Measurements from ENCODE around the gene SMCHD1. TPM values are rescaled to one million over a fixed set of nuclear protein-coding genes. Genes with fewer than 3 reads are reported as not detected.

Gene SMCHD1
- 48.9 and 63.9 TPM in 2 replicates for total RNA-seq
- 13.0 and 15.7 TPM in 2 replicates for polyA plus RNA-seq

GRCh38 chr18:2655178-2655953 lies at the start of gene SMCHD1:
SMCHD1 (plus strand) TSS chr18:2655726; CDS start chr18:2656076, 350 bp downstream.
- H3K9me2 ChIP-seq (replicated peaks; ENCODE audit: insufficient read depth): no peaks in the 10 kb centered on the region
- TF ChIP-seq EZH2 (IDR thresholded peaks at IDR 0.05; ENCODE audit: borderline replicate concordance) (no peak), EZH2phosphoT487 (IDR thresholded peaks at IDR 0.05; ENCODE audit: low read depth, severe bottlenecking, unreplicated experiment) (no peak)
- TF ChIP-seq, protein P1, sequence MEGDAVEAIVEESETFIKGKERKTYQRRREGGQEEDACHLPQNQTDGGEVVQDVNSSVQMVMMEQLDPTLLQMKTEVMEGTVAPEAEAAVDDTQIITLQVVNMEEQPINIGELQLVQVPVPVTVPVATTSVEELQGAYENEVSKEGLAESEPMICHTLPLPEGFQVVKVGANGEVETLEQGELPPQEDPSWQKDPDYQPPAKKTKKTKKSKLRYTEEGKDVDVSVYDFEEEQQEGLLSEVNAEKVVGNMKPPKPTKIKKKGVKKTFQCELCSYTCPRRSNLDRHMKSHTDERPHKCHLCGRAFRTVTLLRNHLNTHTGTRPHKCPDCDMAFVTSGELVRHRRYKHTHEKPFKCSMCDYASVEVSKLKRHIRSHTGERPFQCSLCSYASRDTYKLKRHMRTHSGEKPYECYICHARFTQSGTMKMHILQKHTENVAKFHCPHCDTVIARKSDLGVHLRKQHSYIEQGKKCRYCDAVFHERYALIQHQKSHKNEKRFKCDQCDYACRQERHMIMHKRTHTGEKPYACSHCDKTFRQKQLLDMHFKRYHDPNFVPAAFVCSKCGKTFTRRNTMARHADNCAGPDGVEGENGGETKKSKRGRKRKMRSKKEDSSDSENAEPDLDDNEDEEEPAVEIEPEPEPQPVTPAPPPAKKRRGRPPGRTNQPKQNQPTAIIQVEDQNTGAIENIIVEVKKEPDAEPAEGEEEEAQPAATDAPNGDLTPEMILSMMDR (IDR thresholded peaks at IDR 0.05; ENCODE audit: poor library complexity): no peak
- DNase-seq (ENCODE audit: low spot score): peak; percentile 92
- no peaks in the 10 kb centered on the region for H3K9me3 ChIP-seq (ENCODE audit: low read depth)
- H2AFZ ChIP-seq: peak within 1 kb of the TSS; percentile 96
- peak within 1 kb of the TSS; percentile 97 for H3K4me3 ChIP-seq
- H3K79me2 ChIP-seq: peaks cover 39% of the 10 kb centered on the region
- under 1% methylated on average over 65 of the region's 100 CpGs for WGBS (ENCODE audit: low lambda C conversion rate, missing lambda C conversion rate)
- peak within 1 kb of the TSS; percentile 99 for H3K27ac ChIP-seq
- H3K4me1 ChIP-seq (ENCODE audit: insufficient read depth): peaks cover 10% of the 10 kb centered on the region
- H3K36me3 ChIP-seq (replicated peaks; ENCODE audit: insufficient read depth, low read depth): no peaks in the 10 kb centered on the region
- H3K4me2 ChIP-seq: peak within 1 kb of the TSS; percentile 89
- peaks cover 18% of the 10 kb centered on the region for H4K20me1 ChIP-seq (ENCODE audit: insufficient read depth, poor library complexity, severe bottlenecking)
- no peaks in the 10 kb centered on the region for H3K27me3 ChIP-seq

DNA sequence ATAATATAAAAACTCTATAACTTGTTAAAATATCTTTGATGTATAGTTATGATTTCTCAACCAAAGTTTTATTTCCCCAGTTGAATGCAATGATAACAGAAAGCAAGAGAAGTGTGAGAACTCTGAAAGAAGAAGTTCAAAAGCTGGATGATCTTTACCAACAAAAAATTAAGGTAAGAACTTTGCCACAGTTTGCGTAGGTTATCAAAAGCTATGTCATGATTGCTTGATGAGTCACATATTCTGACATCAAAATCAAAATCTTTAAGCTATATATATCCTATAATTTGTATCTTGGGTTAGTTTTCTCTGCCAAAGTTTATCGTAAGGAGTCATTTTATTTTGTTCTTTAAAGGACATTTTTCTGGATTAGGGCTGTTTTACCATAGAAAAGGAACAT lies 49.2 kb upstream of the SMCHD1 start:
- H3K27me3 ChIP-seq: no peaks in the 10 kb centered on the region
- no peaks in the 10 kb centered on the region for H3K79me2 ChIP-seq
- no peak for DNase-seq (ENCODE audit: low spot score)
- no peaks in the 10 kb centered on the region for H3K4me1 ChIP-seq (ENCODE audit: insufficient read depth)
- no peak overlapping the region for H3K4me3 ChIP-seq
- H4K20me1 ChIP-seq (ENCODE audit: insufficient read depth, poor library complexity, severe bottlenecking): no peaks in the 10 kb centered on the region
- no peaks in the 10 kb centered on the region for H3K9me2 ChIP-seq (replicated peaks; ENCODE audit: insufficient read depth)
- H3K9me3 ChIP-seq (ENCODE audit: low read depth): no peaks in the 10 kb centered on the region
- no peak overlapping the region for H3K27ac ChIP-seq
- H3K4me2 ChIP-seq: no peak overlapping the region
- WGBS (ENCODE audit: low lambda C conversion rate, missing lambda C conversion rate): 100% methylated on average over 2 of the region's 2 CpGs
- no peak overlapping the region for H2AFZ ChIP-seq
- TF ChIP-seq EZH2 (IDR thresholded peaks at IDR 0.05; ENCODE audit: borderline replicate concordance): no peak
- TF ChIP-seq, protein P1 (IDR thresholded peaks at IDR 0.05; ENCODE audit: poor library complexity): no peak
- no peak for TF ChIP-seq EZH2phosphoT487 (IDR thresholded peaks at IDR 0.05; ENCODE audit: low read depth, severe bottlenecking, unreplicated experiment)
- H3K36me3 ChIP-seq (replicated peaks; ENCODE audit: insufficient read depth, low read depth): no peaks in the 10 kb centered on the region

DNA sequence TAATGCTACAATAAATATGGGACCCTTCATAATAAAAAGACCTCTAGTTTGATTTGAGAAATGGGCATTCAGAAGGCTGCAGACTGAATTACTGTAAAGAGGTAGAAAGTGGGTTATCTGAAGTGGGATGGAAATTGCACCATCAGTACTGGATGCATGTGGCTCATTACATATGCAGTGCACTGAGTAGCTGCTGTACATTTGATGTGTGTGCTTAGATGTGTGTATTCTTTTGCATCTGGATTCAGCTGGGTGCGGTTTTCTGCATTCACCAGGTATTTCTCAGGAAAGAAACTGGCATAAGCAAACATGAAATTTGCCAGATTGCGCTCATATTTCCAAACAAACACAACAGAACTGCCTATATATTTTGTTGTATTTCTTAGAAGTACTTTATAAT lies 45.9 kb upstream of the SMCHD1 start:
- Histone ChIP-seq H3K4me2 (no peak overlapping the region), H2AFZ (no peak overlapping the region), H3K9me2 (replicated peaks; ENCODE audit: insufficient read depth) (no peaks in the 10 kb centered on the region), H3K4me1 (ENCODE audit: insufficient read depth) (no peaks in the 10 kb centered on the region), H3K9me3 (ENCODE audit: low read depth) (no peaks in the 10 kb centered on the region), H3K36me3 (replicated peaks; ENCODE audit: insufficient read depth, low read depth) (no peaks in the 10 kb centered on the region), H4K20me1 (ENCODE audit: insufficient read depth, poor library complexity, severe bottlenecking) (no peaks in the 10 kb centered on the region), H3K79me2 (no peaks in the 10 kb centered on the region), H3K27me3 (no peaks in the 10 kb centered on the region), H3K27ac (no peak overlapping the region), H3K4me3 (no peak overlapping the region)
- WGBS (ENCODE audit: low lambda C conversion rate, missing lambda C conversion rate): 96% methylated on average over 2 of the region's 2 CpGs
- TF ChIP-seq, protein P1 (IDR thresholded peaks at IDR 0.05; ENCODE audit: poor library complexity): no peak
- TF ChIP-seq EZH2 (IDR thresholded peaks at IDR 0.05; ENCODE audit: borderline replicate concordance): no peak
- no peak for TF ChIP-seq EZH2phosphoT487 (IDR thresholded peaks at IDR 0.05; ENCODE audit: low read depth, severe bottlenecking, unreplicated experiment)
- DNase-seq (ENCODE audit: low spot score): no peak

Data from hepatocyte (in vitro differentiated cells).